Kidney (tissue), 14 donors: ENCODE measurements around the gene CCDC78. TPM values are rescaled to one million over a fixed set of nuclear protein-coding genes. Genes with fewer than 3 reads are reported as not detected.
A peak's percentile ranks its signal among the peaks of the same experiment; 100 is the strongest.

Experiments
- DNase-seq, 5 donors: peaks; one replicate each; pipeline ENCODE4 v3.0.0-alpha.2; 2013 to 2020
- FAIRE-seq: peaks from 2 replicates; lab custom pipeline; 2012; peaks lifted over from hg19 to GRCh38; lab: Jason Lieb, UNC
- H3K27ac ChIP-seq, 2 donors: one replicate each; pipeline ENCODE4 v1.7.0; 2013; ENCODE audit warnings: low read depth in 2 of 2, low read length in 2 of 2, inconsistent platforms in 1 of 2
- H3K27me3 ChIP-seq: one replicate; pipeline ENCODE4 v1.7.1; 2013; ENCODE audit warnings: low read length, inconsistent platforms; ENCODE audit not compliant: control insufficient read depth, insufficient read depth
- H3K36me3 ChIP-seq, 3 donors: one replicate each; pipeline versions ENCODE4 v1.7.0 to v1.7.1; 2013; ENCODE audit warnings: low read length in 3 of 3, control low read depth in 1 of 3, inconsistent platforms in 1 of 3; ENCODE audit not compliant: insufficient read depth in 3 of 3, control insufficient read depth in 2 of 3
- H3K4me1 ChIP-seq, 3 donors: one replicate each; pipeline versions ENCODE4 v1.7.0 to v1.7.1; 2013; ENCODE audit warnings: low read length in 3 of 3, inconsistent platforms in 1 of 3, low read depth in 1 of 3; ENCODE audit not compliant: control insufficient read depth in 2 of 3, insufficient read depth in 2 of 3
- H3K4me3 ChIP-seq, 3 donors: one replicate each; pipeline versions ENCODE4 v1.7.0 to v1.8.1; 2013; ENCODE audit warnings: low read length in 3 of 3, control low read depth in 1 of 3, inconsistent platforms in 1 of 3
- H3K9ac ChIP-seq, 3 donors: one replicate each; pipeline versions ENCODE4 v1.7.0 to v1.7.1; 2013; ENCODE audit warnings: low read length in 3 of 3, control low read depth in 1 of 3, inconsistent platforms in 1 of 3
- H3K9me3 ChIP-seq, 3 donors: one replicate each; pipeline versions ENCODE4 v1.7.0 to v1.7.1; 2013; ENCODE audit warnings: low read length in 3 of 3, control low read depth in 1 of 3, inconsistent platforms in 1 of 3; ENCODE audit not compliant: control insufficient read depth in 2 of 3, insufficient read depth in 1 of 3
- intact Hi-C: fragments of 100-400 bp; cut with DNase I; formaldehyde crosslinking; loops from one replicate; pipeline ENCODE4 v1.11.1; 2022
- polyA plus RNA-seq: library from polyadenylated mRNA; stranded (reverse); fragments of 350-450 nt; fragmentation: Illumina TruSeq; extraction: RNeasy Lipid Tissue Mini Kit (QIAGEN cat#74804); gene quantifications from one replicate; pipeline ENCODE4 v1.2.3, GENCODE V29; 2014; ENCODE audit warnings: low read depth, low replicate concordance; ENCODE audit not compliant: insufficient read depth
- total RNA-seq: library from RNA; stranded (reverse); fragmentation: NEBNext Ultra II Directional; extraction: Animal tissue kit (Norgen Biotek cat#: 25700); gene quantifications from one replicate; pipeline ENCODE4 v1.2.1, GENCODE V29; 2021
- TF ChIP-seq, protein P1 (sequence below): IDR thresholded peaks from 3 replicates; pipeline ENCODE4 v1.5.1; 2012; ENCODE audit warnings: mild to moderate bottlenecking, moderate library complexity, borderline replicate concordance; ENCODE audit not compliant: insufficient read depth; ENCODE audit errors: extremely low read depth
- donor health status: control.
- donor health status: control.
- donor health status: control.
- donor health status: control.
- donor health status: control.
- donor health status: DM: yes; HTN: yes; CAD: no.
- donor health status: Normal renal cell carcinoma (clear cell type).

CCDC78 gene
- total and polyA plus RNA-seq, 2 donors from 2014 or later: 1.3 to 2.6 TPM

DNA sequence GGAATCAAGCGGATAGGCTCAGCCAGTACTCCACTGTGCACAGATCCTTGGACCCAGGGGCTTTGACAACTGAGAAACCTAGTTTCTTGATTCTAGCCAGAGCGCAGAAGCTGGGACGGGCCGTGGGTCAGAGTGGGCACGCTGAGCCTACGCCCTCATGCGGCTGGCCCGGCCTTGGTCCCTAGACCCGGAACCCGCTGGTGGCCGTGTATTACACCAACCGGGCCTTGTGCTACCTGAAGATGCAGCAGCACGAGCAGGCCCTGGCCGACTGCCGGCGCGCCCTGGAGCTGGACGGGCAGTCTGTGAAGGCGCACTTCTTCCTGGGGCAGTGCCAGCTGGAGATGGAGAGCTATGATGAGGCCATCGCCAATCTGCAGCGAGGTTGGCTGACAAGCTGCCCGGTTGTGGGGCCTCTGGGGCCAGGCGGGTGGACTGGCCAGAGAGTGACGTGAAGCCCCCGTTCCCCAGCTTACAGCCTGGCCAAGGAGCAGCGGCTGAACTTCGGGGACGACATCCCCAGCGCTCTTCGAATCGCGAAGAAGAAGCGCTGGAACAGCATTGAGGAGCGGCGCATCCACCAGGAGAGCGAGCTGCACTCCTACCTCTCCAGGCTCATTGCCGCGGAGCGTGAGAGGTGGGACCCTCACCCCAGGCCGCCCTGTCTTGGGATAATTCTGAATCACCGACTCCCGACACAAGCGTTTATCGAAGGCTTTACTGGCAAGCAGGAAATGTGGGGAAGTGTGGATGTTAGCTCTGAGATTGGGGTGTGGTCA is 45.1 kb downstream of the CCDC78 start:
- DNase-seq: no peak
- no peaks in the 10 kb centered on the region for H3K27me3 ChIP-seq
- intact Hi-C loops: no loop called here
- H3K4me1 ChIP-seq: peaks cover 0 to 42% (median 12%) of the 10 kb centered on the region in 3 donors
- H3K36me3 ChIP-seq: peaks cover 5 to 19% (median 8%) of the 10 kb centered on the region in 3 donors
- H3K4me3 ChIP-seq: peak overlapping the region; percentile 42 to 79 (median 77)
- peak overlapping the region in 2 of 3 donors; percentile 64 to 71 for H3K9ac ChIP-seq
- TF ChIP-seq, protein P1, sequence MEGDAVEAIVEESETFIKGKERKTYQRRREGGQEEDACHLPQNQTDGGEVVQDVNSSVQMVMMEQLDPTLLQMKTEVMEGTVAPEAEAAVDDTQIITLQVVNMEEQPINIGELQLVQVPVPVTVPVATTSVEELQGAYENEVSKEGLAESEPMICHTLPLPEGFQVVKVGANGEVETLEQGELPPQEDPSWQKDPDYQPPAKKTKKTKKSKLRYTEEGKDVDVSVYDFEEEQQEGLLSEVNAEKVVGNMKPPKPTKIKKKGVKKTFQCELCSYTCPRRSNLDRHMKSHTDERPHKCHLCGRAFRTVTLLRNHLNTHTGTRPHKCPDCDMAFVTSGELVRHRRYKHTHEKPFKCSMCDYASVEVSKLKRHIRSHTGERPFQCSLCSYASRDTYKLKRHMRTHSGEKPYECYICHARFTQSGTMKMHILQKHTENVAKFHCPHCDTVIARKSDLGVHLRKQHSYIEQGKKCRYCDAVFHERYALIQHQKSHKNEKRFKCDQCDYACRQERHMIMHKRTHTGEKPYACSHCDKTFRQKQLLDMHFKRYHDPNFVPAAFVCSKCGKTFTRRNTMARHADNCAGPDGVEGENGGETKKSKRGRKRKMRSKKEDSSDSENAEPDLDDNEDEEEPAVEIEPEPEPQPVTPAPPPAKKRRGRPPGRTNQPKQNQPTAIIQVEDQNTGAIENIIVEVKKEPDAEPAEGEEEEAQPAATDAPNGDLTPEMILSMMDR: no peak
- peak overlapping the region in 1 of 2 donors; percentile 34 for H3K27ac ChIP-seq
- FAIRE-seq: no peak
- H3K9me3 ChIP-seq: no peaks in the 10 kb centered on the region

DNA sequence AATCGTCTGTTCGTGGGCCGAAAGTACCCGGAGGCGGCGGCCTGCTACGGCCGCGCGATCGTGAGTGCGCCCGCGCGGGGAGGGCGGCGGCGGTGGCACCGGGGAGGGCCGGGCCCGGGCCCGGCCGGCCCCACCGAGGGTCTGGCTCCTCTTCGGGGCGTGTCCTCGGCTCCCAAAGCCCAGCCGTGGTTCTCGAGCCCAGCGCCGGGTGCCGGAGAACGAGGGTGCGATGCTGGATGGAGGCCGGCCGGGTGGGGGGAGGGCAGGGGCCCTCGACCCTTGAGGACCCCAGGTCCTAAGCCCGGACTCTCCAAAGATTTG is 45.7 kb downstream of the CCDC78 start:
- Histone ChIP-seq H3K9ac (peak overlapping the region in 2 of 3 donors; percentile 64 to 71), H3K27ac (peak overlapping the region; percentile 9 to 51), H3K9me3 (no peaks in the 10 kb centered on the region), H3K4me3 (peak overlapping the region; percentile 42 to 79 (median 77)), H3K4me1 (peaks cover 0 to 42% (median 12%) of the 10 kb centered on the region in 3 donors), H3K36me3 (peaks cover 5 to 19% (median 8%) of the 10 kb centered on the region in 3 donors), H3K27me3 (no peaks in the 10 kb centered on the region)
- no peak for FAIRE-seq
- intact Hi-C loops: no loop called here
- TF ChIP-seq, protein P1: no peak
- DNase-seq: no peak

DNA sequence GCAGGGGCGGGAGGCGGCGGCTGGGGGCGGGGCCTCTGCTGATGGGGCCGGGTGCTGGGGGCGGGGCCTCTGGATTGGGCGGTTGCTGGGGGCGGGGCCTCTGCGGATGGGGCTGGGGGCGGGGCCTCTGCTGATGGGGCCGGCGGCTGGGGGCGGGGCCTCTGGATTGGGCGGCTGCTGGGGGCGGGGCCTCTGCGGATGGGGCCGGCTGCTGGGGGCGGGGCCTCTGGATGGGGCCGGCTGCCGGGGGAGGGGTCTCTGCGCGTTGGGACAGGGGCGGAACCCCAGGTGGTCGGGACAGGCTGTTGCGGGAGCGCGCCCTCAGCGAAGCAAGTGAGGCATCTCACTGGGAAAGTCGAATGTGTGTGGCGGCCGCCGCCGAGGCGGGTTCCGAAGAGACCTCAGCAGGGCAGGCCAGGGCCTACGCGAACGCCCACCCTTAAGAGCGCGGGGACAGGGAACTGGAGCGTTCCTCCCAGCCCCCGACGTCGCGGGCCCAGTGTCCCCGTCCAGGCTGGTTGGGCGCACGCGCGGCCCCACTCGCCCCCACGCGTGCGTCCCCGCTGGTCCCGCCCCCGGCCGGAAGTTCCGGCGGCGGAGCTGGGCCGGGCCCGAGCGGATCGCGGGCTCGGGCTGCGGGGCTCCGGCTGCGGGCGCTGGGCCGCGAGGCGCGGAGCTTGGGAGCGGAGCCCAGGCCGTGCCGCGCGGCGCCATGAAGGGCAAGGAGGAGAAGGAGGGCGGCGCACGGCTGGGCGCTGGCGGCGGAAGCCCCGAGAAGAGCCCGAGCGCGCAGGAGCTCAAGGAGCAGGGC is 46.2 kb downstream of the CCDC78 start, which contains the start of gene STUB1:
TSS of gene STUB1 (plus strand) at position 597 of the 811 bp plus-strand sequence. CDS start at position 713, 116 bp downstream.
- Histone ChIP-seq H3K4me1 (peaks cover 0 to 41% (median 12%) of the 10 kb centered on the region in 3 donors), H3K9ac (peak within 1 kb of the TSS; percentile 26 to 71 (median 64)), H3K4me3 (peak within 1 kb of the TSS; percentile 61 to 79 (median 77)), H3K27me3 (no peaks in the 10 kb centered on the region), H3K36me3 (peaks cover 5 to 19% (median 8%) of the 10 kb centered on the region in 3 donors), H3K27ac (peak within 1 kb of the TSS; percentile 93 to 94), H3K9me3 (no peaks in the 10 kb centered on the region)
- intact Hi-C loops: no loop called here
- DNase-seq: peak; percentile 91 to 97 (median 94)
- TF ChIP-seq, protein P1: no peak
- no peak for FAIRE-seq
